Tongue (tissue), 2 donors: ENCODE data around the gene PACRGL. TPM values are rescaled to one million over a fixed set of nuclear protein-coding genes. Genes with fewer than 3 reads are reported as not detected.

Experiments
- DNase-seq: peaks from one replicate; pipeline ENCODE4 v3.0.0-alpha.2; 2015
- total RNA-seq: library from RNA; depleted of rRNA; stranded (reverse); fragments of >200 nt; gene quantifications from one replicate; pipeline ENCODE4 v1.2.3, GENCODE V29; 2014

The PACRGL gene
- total RNA-seq: 34.6 TPM

DNA sequence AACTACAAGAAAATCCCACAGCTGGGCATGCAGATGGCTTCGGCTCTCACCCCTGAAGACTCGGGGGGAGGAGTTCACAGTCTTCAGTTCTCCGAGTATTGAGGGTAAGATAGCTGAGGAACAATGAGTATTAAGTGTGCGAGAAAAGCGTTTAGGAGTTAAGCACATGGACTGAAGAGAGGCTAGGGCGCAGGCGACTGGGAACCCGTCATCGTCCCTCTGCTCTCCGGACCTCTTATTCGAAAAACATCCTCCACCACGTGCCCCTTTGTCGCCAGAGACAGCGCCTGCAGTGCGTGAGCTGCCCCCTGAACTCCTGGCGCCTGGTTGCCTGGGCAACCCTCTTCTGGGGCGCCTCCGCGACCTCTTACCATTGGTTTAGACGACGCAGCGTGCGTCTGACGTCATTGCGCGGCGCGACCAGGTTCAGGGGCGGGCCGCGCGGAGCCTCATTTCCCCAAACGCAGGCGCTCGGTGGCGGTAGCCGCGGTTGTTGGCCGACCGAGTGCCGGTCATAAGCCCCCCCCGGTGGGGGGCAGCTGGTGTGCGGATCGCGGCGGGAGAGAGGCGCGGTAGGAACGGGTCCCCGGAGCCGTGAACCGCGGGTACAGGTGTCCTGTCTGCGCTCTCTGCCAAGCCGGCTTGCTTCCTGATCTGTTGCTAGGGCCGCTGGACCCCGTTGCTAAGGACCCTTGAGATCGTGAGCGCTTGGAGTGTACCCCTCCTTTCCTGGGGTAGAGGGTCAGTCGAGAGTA is at the start of gene PACRGL:
Gene PACRGL, plus strand, starts transcription at position 452 of the 755 bp plus-strand sequence. CDS start 4,024 bp downstream, outside the sequence.
- peak; percentile 98 for DNase-seq

DNA sequence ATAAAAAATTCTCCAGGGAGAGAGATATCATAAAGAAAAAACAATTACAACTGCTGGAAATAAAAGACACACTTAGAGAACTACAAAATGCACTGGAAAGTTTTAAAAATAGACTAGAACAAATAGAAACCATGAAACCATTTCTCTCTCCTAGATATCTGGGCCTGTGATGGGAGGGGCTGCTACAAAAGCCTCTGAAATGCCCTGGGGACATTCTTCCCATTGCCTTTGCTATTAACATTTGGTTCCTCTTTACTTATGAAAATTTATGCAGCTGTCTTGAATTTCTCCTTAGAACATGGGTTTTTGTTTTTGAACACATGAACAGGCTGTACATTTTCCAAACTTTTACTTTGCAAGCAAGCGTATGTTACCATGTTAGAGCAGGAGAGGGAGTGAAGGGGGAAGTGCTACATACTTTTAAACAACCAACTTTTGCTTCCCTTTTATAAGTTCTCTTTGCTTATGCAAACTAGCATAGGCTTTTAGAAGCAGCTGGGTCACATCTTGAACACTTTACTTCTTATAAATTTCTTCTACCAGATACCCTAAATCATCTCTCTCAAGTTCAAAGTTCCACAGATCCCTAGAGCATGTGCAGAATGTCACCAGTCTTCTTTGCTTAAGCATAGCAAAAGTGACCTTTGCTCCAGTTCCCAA is 47.9 kb upstream of the PACRGL start:
- no peak for DNase-seq

DNA sequence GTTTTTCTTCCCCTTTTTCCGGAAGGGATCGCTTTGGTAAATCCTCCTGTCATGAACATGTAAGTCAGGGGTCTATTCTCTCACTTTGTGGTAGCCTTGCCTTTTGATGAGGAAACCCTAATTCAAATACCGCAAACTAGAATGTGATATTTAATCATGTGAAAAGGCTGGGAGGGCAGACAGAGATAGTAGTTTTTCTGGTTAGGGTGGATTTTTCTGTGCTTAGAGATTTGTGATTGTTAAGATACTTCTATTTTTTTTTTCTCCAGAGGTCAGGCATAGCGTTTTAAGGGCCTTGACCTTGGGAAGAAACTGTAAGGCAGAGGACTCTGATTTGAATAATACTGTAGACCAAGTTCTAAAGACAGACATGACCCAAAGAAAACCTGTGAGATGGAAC is 41.8 kb upstream of the PACRGL start:
- peak; percentile 15 for DNase-seq

DNA sequence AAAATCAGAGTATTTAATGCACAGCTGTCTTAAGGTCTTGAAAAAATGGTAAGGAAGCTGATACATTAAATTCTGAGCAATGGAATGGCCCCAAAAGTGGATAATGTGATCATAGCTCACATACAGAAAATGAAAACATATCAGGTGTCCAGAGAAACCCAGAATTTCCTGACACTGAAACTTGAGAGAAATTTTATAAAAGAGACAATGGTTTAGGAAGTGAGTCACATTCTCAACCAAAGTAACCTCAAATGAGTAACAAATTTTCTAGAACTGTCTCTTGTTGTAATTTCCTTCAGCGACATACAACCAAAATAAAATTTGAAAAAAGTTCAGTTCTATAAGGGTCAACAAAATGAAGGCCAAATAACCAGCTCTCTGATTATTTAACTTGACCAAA is 37.4 kb upstream of the PACRGL start:
- DNase-seq: no peak

DNA sequence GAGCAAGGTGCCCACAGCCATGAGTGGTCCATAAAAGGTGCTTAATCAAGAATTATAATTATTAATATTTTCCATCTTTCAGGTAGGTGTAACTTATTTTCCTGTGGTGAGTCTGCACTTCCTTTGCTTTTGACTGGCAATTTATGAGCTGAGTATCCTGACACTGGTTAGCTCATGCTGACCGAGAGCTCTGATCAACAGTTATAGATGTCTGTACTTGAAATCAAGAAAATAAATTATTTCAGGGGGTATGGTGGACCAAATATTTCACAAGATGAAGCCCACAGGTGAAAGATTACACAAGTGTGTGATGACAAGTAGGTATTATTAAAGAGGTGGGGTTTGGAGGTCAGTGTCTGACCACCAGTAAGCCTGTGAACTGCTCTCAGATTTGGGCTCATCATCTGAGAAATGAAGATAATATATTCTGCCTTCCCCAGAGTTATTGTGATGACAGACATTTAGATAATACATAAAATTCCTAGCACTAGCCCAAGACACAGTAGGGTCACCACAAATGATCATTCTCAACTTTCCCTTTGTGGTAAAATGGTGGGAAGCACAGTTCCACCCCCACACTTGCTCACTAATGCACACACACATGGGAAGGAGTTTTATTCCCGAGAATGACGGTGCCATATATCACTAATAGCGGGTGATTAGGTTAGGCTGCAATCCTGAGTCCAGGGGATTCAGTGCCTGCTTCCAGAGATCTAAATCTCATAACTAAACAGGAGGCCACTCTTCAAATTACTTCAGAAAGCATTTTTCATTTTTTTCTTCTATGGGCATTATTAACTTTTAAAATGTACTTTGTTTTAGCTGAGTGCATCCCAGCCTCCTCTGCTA is 34.0 kb upstream of the PACRGL start:
- no peak for DNase-seq

DNA sequence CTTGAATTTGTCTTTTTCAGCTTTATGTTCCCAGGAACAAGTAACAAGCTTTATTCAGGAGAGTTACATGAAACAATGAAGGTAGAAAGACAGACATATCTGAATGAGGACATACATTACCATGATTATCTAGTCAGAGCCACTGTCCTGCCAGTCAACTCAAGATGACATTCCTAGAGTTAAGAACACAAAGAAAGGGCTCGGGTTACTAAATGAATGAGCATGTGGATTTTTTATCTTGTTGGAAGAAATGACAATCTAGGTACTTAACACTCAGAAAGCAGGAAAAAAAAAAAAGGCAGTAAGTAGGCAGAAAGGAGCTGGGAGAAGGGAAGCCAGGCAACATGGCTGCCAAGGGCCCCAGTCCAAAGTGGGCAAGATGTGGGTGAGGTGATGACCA is 28.0 kb upstream of the PACRGL start:
- DNase-seq: no peak

DNA sequence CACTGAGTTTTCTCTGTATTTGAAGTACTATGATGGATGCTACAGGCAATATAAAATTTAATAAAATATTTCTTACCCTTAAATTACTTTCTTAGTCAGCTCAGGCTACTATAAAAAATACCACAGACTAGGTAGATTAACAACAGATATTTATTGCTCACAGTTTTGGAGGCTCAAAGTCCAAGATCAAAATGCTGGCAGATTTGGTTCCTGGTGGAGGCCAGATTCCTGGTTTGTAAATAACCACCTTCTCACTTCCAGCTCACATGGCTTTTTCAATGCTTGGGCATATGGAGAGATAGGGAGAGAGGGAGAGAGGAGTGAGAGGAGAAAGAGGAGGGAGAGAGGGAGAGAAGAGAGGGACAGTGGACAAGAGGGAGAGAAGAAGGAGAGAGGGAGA is 24.5 kb upstream of the PACRGL start:
- DNase-seq: no peak

DNA sequence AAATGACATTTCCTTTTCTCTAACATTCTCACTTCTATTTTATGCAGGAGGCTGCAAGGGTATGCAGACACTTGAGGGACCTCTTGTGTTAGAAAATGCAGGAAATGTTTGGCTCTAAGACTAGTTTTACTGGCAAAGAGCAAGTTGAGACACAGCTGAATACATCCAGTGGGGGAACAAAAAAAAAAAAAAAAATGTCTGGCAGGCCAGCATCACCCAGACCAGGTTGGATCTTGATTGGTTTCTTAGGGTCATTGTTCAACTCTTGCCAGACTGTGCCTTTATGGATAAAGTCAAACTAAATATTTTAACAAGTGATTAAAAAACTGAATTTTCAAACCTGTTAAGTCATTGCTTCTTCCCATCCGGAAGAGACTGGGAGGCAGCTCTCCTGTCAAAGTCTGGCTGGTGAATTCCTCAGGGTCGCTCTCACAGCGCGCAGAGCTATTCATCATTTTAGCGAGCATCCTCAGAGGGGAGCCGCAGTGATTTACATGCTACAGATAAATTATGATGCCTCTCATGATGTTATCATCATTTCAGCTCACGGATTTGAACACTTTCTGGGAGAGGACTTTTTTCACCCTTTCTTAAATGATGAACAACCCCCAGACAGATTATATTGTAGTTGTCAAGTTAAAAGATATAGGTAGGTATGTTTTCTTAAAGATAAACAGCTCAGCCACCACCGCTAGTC is 23.6 kb upstream of the PACRGL start:
- DNase-seq: peak; percentile 10

DNA sequence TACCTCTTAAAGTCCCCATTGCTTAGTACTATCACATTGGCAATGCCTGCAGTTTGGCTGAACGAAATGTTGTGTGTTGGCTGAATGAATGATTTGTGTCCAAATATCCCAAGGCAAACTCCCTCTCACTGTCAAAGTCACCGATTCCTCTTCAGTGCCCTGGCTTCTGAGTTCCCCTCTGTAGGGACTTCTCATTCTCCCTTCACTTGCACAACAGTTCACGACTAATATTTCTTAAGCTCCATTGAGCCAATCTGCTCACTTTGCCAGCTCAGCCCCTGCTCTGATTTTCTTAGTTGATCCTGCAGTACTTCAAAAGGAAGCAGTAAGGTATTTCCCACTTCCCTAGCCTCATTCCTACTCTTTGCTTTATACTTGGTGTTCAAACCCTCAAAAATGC is 21.9 kb upstream of the PACRGL start:
- DNase-seq: no peak

DNA sequence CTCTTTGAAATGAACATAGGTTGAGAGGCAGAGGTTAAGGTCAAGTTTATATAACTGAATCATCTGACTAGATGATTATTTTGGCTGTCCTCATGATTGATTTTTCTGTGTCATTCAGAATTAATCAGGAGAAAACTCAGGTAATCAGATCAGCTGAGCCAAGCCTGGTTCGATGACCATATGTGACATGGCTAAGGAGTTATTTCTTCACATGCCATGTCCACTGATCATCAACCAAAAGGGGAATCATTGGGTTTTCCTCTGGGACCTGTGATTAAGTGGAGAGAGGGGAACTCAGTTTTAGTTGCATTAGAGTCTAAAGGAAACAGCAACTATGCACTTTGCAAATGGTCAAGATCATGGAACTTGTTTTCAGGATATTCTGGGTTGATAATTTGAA is 20.3 kb upstream of the PACRGL start:
- no peak for DNase-seq

DNA sequence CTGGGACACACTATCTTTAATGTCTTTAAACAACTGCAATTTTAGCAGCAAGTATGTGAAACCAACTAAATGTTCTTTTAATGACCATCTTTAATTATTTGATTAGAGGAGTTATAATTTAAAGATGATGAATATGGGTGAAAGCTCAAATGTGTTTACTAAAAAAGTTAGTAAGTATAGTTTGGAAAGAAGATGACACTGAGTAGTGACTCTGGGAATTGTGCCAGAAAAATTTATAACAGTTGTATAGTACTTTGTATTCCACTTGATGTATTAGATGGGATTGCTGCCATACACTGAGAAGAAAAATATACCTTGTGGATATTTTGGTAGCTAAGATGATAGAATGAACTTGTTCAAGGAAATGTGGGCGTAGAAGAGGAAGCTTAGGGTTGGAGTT is 19.5 kb upstream of the PACRGL start:
- DNase-seq: no peak

DNA sequence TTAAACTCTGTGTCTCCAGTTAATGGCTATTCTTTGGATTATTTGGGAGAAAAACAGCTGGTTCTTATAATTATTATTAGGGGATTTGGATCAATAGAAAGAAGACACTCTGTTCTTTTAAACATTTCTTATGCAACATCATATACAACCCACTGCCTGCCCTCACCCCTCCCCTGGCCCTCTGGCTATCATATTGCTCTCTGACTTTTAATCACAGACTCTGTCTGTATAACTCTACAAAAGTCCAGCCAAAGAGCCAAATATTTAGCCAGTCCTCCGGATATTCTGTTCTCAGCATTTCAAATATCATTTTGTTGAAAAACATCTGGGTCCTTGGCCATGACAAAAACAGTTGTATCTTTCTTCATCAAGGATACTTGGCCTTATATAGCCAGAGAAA is 19.0 kb upstream of the PACRGL start:
- no peak for DNase-seq

DNA sequence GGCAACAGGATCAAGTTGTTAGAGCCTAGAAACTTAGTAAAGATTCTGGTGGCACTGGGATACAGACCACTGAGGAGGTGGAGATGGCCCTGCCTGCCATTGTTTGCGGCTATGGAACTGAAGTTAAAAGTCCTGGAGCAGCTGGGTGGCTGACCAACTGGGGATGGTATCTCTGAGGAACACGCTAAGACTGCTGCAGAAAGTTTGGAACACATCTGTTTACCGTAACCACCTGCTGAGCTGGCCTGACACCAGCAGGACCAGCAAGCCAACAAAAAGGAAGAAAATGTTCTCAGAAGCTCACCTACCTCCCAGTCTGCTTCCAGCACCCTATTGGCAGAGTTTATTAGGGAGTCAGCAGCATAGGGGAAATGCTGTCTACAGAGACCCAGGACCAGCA is 17.4 kb upstream of the PACRGL start:
- DNase-seq: no peak

DNA sequence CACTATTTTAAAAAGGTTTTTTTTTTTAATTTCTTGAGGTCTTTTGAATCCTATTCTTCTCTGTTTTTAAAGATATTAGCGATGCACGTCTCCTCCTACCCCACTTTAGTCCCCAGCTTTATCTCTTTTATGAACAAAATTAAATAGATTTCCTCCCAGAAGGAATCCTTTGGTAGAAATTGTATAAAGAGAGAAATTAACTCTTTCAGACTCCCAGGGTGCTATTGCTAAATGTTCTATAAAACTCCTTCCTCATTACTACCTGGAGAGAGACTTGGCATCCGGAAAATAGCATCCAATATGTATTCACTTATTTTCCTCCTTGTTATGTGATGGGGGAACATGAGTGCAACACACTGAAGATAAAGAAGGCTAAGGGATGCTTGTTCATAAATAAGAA is 16.5 kb upstream of the PACRGL start:
- DNase-seq: no peak

DNA sequence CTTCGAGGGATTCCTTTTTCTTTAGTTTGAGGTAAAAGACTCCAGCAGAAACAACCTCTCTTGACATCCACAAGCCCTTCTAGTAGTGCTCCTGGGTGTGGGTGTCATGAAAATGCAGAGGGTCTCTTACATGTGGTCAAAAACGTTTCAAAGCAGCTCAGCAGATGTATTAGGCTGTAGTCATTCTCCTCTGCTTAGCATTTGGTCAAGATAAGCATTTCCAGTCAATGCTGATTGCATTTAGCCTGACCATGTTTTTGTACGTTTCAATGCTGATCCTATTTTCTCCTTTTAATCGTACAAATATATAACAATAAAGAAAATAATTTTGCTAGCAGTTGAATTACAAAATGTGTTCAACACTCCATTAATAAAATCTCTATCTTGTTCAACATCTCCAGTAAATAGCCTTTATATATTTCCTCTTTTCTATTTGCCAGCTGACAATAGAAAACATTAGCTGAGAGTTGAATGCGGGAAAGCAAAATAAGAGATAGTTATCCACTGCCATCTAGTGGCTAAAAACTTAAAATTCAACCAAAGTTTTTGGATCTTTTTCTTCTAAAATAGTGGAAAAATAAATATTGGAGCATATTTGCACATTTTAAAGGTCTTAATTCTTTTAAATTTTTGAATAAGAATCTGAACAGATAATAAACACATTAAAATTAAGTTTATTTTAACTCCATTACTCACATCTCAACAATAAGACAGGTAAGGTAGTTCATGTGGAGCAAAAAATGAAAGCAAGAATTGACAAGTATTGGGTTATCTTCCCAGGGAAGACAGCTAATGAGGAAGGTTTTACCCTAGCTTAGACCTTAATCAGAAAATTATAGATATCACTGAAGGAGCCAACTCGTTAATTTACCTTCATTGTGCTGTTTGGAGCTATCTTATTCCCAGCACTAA is 15.2 kb upstream of the PACRGL start:
- peak; percentile 39 for DNase-seq

DNA sequence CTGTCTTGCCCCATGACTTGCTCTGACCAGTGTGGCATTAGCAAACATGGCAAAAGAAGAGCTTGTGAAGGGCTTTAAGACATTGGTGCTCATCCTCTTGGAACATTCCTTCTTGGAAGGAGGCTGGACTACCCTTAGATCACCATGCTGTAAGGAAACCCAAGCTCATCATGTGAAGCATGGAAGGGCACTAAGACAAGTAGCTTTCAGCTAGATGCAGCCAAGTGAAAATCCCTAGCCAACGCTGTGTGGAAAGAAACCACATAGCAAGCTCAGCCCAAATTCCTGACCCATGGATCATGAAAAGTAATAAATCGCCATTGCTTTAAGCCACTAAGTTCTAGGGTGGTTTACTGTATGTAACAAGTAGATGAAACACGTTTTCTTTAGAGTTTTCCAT is 12.4 kb upstream of the PACRGL start:
- DNase-seq: no peak

DNA sequence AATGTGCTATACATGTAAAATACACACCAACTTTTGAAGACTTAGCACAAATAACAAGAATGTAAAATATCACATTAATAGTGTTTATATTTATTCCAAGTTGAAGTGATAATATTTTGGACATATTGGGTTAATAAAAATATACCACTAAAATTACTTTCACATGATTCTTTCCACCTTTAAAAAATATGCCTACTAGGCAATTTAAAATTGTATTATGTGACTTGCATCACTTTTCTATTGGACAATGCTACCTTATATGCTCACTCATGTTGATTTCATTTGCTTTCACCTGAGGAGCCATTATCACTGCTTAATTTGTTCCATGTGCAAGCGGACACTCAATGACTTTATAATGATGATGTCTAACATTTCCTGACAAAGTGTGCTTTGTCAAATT is 3.4 kb upstream of the PACRGL start:
- no peak for DNase-seq

DNA sequence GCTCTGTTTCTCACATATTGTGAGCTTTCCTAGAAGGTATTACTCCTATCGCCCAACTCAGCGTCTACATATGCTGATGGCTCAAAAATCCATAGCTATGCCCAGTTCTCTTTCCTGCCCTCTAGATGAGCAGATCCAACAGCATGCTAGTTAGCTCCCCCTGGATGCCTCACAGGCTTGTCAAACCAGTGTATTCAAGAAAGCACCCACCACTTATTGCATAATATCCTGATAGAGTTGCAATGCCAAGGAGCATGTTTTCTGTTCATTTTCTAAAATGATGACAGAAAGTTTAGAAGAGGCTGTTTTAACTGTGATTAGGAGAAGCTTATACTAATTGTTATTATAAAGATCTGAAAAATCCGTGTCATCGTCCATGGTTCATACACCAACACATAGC is 1.9 kb upstream of the PACRGL start:
- no peak for DNase-seq

DNA sequence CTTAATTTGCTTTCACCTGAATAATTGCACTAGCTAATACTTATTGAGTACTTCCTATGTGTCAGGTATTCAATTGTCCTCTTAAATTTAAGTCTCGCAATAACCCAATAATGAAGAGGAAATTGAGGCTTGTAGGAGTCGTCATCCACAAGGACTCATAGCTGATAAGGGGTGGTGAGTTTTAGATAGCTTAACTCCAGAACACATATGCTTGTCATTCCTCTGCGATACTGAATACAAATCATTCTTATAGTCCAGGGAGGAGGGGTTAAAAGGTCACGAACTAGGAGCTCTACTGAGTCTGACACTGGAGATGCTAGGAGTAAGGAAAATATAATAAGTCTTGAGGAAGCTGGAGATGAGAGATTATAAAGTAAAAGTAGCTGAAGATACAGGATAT is 1.4 kb upstream of the PACRGL start:
- DNase-seq: no peak

DNA sequence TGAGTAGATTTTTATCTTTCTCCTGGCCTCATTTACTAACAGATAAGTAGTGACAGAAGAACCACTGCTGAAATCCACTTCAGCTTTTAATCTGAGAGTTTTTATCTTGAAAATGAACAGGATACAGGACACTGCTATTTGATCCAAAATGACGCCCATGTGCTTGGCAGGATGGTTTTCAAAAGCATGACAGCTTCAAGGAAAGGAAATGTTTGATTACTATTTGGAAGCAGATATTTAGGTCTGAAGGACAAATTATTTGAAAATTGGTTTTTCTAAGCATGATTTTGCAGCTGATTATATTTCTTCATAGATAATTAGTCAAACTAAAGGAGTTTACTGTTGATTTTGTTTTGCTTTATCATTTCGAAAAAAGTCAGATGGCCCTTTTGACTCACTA is 11.1 kb downstream of the PACRGL start:
- no peak for DNase-seq

DNA sequence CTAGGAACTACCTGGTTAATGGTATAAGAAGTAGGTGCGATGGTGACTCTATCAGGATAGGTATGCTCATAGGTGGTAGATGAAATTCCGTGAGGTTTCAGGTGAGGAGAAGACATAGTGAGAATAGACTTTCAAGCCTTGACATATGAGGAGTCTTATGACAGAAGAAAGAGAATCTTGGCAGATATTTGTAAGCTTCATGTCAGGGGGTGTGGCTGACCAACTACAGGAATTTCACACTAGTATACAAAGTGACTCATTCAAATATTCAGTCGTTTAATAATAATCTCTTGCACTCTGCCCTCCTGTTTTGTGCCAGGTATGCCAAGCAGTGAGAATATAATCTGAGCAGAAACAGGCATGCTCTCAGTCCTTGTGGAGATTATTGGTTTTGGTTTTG is 22.8 kb downstream of the PACRGL start:
- no peak for DNase-seq

DNA sequence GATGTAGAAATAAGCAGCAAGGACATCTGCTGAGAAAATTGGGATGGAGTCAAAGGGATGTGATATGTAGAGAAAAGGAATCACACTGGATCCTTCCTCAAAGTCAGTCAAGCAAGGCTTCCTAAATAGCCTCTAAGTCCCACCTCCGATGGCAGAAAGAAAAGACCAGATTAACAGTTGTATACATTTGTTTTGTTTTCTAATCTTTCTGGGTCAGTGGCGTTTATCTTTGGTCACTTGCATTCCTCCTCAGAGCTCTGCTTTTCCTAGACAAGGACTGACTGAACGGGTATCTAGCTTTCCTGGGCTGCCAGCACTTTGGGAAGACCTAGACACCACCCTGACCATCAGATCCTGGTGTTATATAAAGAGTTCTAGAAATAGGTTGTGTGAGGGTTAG is 23.2 kb downstream of the PACRGL start:
- no peak for DNase-seq
